H9 (cell line): Measurements from ENCODE around the gene LOXL1. TPM values are rescaled to one million over a fixed set of nuclear protein-coding genes. Genes with fewer than 3 reads are reported as not detected.

Experiments used
- DNase-seq: peaks from one replicate; pipeline ENCODE4 v3.0.0-alpha.2; 2017
- H2AFZ ChIP-seq: one replicate; pipeline ENCODE4 v1.6.1; 2013; ENCODE audit warnings: mild to moderate bottlenecking, low read length, control low read depth, moderate library complexity
- H2AK5ac ChIP-seq: 2 replicates; pipeline ENCODE4 v1.6.1; 2013; ENCODE audit warnings: low read length, control low read depth, mixed read lengths; ENCODE audit not compliant: insufficient read length
- H2BK120ac ChIP-seq: one replicate; pipeline ENCODE4 v1.6.1; 2013; ENCODE audit warnings: low read depth, mild to moderate bottlenecking, low read length, control low read depth, inconsistent platforms; ENCODE audit not compliant: poor library complexity, severe bottlenecking
- H2BK12ac ChIP-seq: 2 replicates; pipeline ENCODE4 v1.6.1; 2013; ENCODE audit warnings: low read length, control low read depth, mixed read lengths, low read depth; ENCODE audit not compliant: insufficient read length
- H2BK15ac ChIP-seq: 2 replicates; pipeline ENCODE4 v1.6.1; 2013; ENCODE audit warnings: low read depth, low read length, control low read depth
- H2BK20ac ChIP-seq: one replicate; pipeline ENCODE4 v1.6.1; 2013; ENCODE audit warnings: low read depth, mild to moderate bottlenecking, low read length, control low read depth, inconsistent platforms; ENCODE audit not compliant: poor library complexity, severe bottlenecking
- H2BK5ac ChIP-seq: 2 replicates; pipeline ENCODE4 v1.6.1; 2013; ENCODE audit warnings: low read length, control low read depth, mixed read lengths; ENCODE audit not compliant: insufficient read length
- H3K14ac ChIP-seq: 2 replicates; pipeline ENCODE4 v1.6.1; 2013; ENCODE audit warnings: low read length, control low read depth; ENCODE audit not compliant: insufficient read depth
- H3K18ac ChIP-seq: 2 replicates; pipeline ENCODE4 v1.6.1; 2013; ENCODE audit warnings: low read depth, mild to moderate bottlenecking, mixed read lengths, low read length, control low read depth; ENCODE audit not compliant: insufficient read length
- H3K23ac ChIP-seq: 2 replicates; pipeline ENCODE4 v1.6.1; 2013; ENCODE audit warnings: low read length, control low read depth, mixed read lengths, low read depth; ENCODE audit not compliant: insufficient read length
- H3K23me2 ChIP-seq: 2 replicates; pipeline ENCODE4 v1.6.1; 2013; ENCODE audit warnings: low read depth, mild to moderate bottlenecking, mixed read lengths, low read length, control low read depth; ENCODE audit not compliant: insufficient read length, poor library complexity, severe bottlenecking
- H3K27ac ChIP-seq: 2 replicates; pipeline ENCODE4 v1.5.1; 2013; ENCODE audit warnings: low read length, control low read depth, mixed read lengths, low read depth; ENCODE audit not compliant: insufficient read length
- H3K27me3 ChIP-seq: 2 replicates; pipeline ENCODE4 v1.6.1; 2013; ENCODE audit warnings: low read length, control low read depth, inconsistent platforms; ENCODE audit not compliant: insufficient read depth
- H3K4ac ChIP-seq: 2 replicates; pipeline ENCODE4 v1.6.1; 2013; ENCODE audit warnings: low read depth, mild to moderate bottlenecking, control low read depth, inconsistent platforms, low read length, moderate library complexity
- H3K4me1 ChIP-seq: 2 replicates; pipeline ENCODE4 v1.6.1; 2013; ENCODE audit warnings: low read length, control low read depth, inconsistent platforms; ENCODE audit not compliant: insufficient read depth
- H3K4me2 ChIP-seq: 2 replicates; pipeline ENCODE4 v1.6.1; 2013; ENCODE audit warnings: low read length, control low read depth, mixed read lengths; ENCODE audit not compliant: insufficient read length, insufficient read depth
- H3K56ac ChIP-seq: 2 replicates; pipeline ENCODE4 v1.6.1; 2013; ENCODE audit warnings: low read depth, mild to moderate bottlenecking, mixed read lengths, low read length, control low read depth; ENCODE audit not compliant: insufficient read length
- H3K79me1 ChIP-seq: 2 replicates; pipeline ENCODE4 v1.6.1; 2013; ENCODE audit warnings: low read depth, mild to moderate bottlenecking, moderate library complexity, low read length, control low read depth, inconsistent platforms; ENCODE audit not compliant: insufficient read depth, poor library complexity, severe bottlenecking
- H3K79me2 ChIP-seq: 2 replicates; pipeline ENCODE4 v1.6.1; 2013; ENCODE audit warnings: low read length, control low read depth, inconsistent platforms; ENCODE audit not compliant: insufficient read depth
- H3K9ac ChIP-seq: 2 replicates; pipeline ENCODE4 v1.6.1; 2013; ENCODE audit warnings: low read length, control low read depth, mixed read lengths; ENCODE audit not compliant: insufficient read length; ENCODE audit errors: extremely low read depth
- H3K9me3 ChIP-seq: one replicate; pipeline ENCODE4 v1.6.1; 2013; ENCODE audit warnings: low read depth, low read length, inconsistent platforms; ENCODE audit not compliant: control insufficient read depth
- H3T11ph ChIP-seq: one replicate; pipeline ENCODE4 v1.6.1; 2013; ENCODE audit warnings: mild to moderate bottlenecking, low read length, control low read depth, inconsistent platforms
- H4K20me1 ChIP-seq: one replicate; pipeline ENCODE4 v1.6.1; 2013; ENCODE audit not compliant: control insufficient read depth, insufficient read length, insufficient read depth
- H4K5ac ChIP-seq: 2 replicates; pipeline ENCODE4 v1.6.1; 2013; ENCODE audit warnings: low read depth, mild to moderate bottlenecking, mixed read lengths, low read length, control low read depth; ENCODE audit not compliant: insufficient read length
- H4K8ac ChIP-seq: replicated peaks from 2 replicates; pipeline ENCODE4 v1.6.1; 2013; ENCODE audit warnings: low read length, control low read depth, mixed read lengths, low read depth; ENCODE audit not compliant: insufficient read length
- H4K91ac ChIP-seq: 2 replicates; pipeline ENCODE4 v1.6.1; 2013; ENCODE audit warnings: low read depth, mild to moderate bottlenecking, moderate library complexity, mixed read lengths, low read length, control low read depth; ENCODE audit not compliant: insufficient read length
- H3K27ac Mint-ChIP-seq, 3 experiments: 2 replicates in 2 of 3; 3 replicates in 1 of 3; pipeline ENCODE4 v1.8.0; 2020 to 2021; ENCODE audit warnings: mixed read lengths in 3 of 3, mild to moderate bottlenecking in 1 of 3, moderate library complexity in 1 of 3
- H3K27me3 Mint-ChIP-seq: 2 replicates; pipeline ENCODE4 v1.8.0; 2021; ENCODE audit warnings: low read depth, mild to moderate bottlenecking, moderate library complexity, mixed read lengths
- H3K36me3 Mint-ChIP-seq, 3 experiments: 2 replicates in 2 of 3; 3 replicates in 1 of 3; pipeline ENCODE4 v1.8.0; 2020 to 2021; ENCODE audit warnings: low read depth in 3 of 3, mixed read lengths in 3 of 3; ENCODE audit not compliant: insufficient read depth in 1 of 3
- H3K4me1 Mint-ChIP-seq, 2 experiments: 2 replicates each; pipeline ENCODE4 v1.8.0; 2020; ENCODE audit warnings: mixed read lengths in 2 of 2
- H3K4me3 Mint-ChIP-seq, 2 experiments: 2 replicates in 1 of 2; 3 replicates in 1 of 2; pipeline ENCODE4 v1.8.0; 2020 to 2021; ENCODE audit warnings: mild to moderate bottlenecking in 2 of 2, mixed read lengths in 2 of 2, moderate library complexity in 1 of 2
- H3K9me3 Mint-ChIP-seq, 2 experiments: 2 replicates in 1 of 2; 3 replicates in 1 of 2; pipeline ENCODE4 v1.8.0; 2020; ENCODE audit warnings: mild to moderate bottlenecking in 2 of 2, mixed read lengths in 2 of 2, moderate library complexity in 1 of 2
- CTCF ChIP-seq: fragments of 200-600 bp; sonication (generic); conservative IDR thresholded peaks from 3 replicates; pipeline ENCODE4 v1.8.0; 2021; ENCODE audit warnings: antibody characterized with exemption, mild to moderate bottlenecking
- WGBS: extraction: QIAGEN DNeasy Blood & Tissue Kit; methylation state at CpG from one replicate; pipeline ENCODE4 v1.1.7; 2013; ENCODE audit warnings: missing lambda C conversion rate, low lambda C conversion rate, mixed read lengths; ENCODE audit not compliant: insufficient read length; ENCODE audit errors: extremely low coverage; 5-methylcytosine and 5-hydroxymethylcytosine counted together
- total RNA-seq: library from RNA; stranded (reverse); gene quantifications from 2 replicates; pipeline ENCODE4 v1.2.1, GENCODE V29; 2021

Gene LOXL1
- total RNA-seq, 1 experiment from 2014 or later, result 9.1 TPM

- no peak overlapping the region for H3T11ph ChIP-seq
- no peak overlapping the region for H3K18ac ChIP-seq
- H3K4me1 ChIP-seq, result no peaks in the 10 kb centered on the region
- Mint-ChIP-seq H3K27ac (no peak overlapping the region), H3K4me1 (no peaks in the 10 kb centered on the region), H3K4me3 (no peak overlapping the region; a peak in 1 of 5 replicates), H3K36me3 (peaks cover 0 to 6% (median 5%) of the 10 kb centered on the region in 3 experiments; a peak in 2 of 7 replicates), H3K27me3 (peaks cover 27% of the 10 kb centered on the region), H3K9me3 (peaks cover 0 to 9% of the 10 kb centered on the region in 2 experiments; a peak in 4 of 5 replicates)
- no peak overlapping the region for H3K14ac ChIP-seq
- H3K23me2 ChIP-seq, result no peaks in the 10 kb centered on the region
- H3K79me1 ChIP-seq, result no peaks in the 10 kb centered on the region
- H3K4ac ChIP-seq, result no peak overlapping the region
- H3K23ac ChIP-seq, result no peak overlapping the region
- no peak for DNase-seq
- H2BK12ac ChIP-seq, result no peak overlapping the region
- H3K79me2 ChIP-seq, result no peaks in the 10 kb centered on the region
- no peak overlapping the region for H3K4me2 ChIP-seq
- no peak overlapping the region for H3K9ac ChIP-seq
- H4K5ac ChIP-seq, result no peak overlapping the region
- no peak for TF ChIP-seq CTCF
- H2BK5ac ChIP-seq, result no peak overlapping the region
- H2BK15ac ChIP-seq, result no peak overlapping the region
- H4K20me1 ChIP-seq, result no peaks in the 10 kb centered on the region
- H2BK20ac ChIP-seq, result no peak overlapping the region
- no peaks in the 10 kb centered on the region for H3K27me3 ChIP-seq
- no peak overlapping the region for H2AFZ ChIP-seq
- H2BK120ac ChIP-seq, result no peak overlapping the region
- H4K8ac ChIP-seq, result no peak overlapping the region
- no peak overlapping the region for H3K27ac ChIP-seq
- H3K56ac ChIP-seq, result no peak overlapping the region
- no peak overlapping the region for H2AK5ac ChIP-seq
- no CpG with 5 or more reads among the region's 10 CpGs for WGBS
- no peak overlapping the region for H4K91ac ChIP-seq
- peaks cover 5% of the 10 kb centered on the region for H3K9me3 ChIP-seq
Measured at GRCh38 chr15:73888224-73889041, 37.8 kb upstream of the LOXL1 start.
